Liver (tissue), 2 donors: ENCODE measurements around the gene SPTBN1.

Experiments
- YY1 ChIP-seq: IDR thresholded peaks from 2 replicates; pipeline ENCODE4 v1.6.1; 2016; ENCODE audit warnings: antibody characterized with exemption, mild to moderate bottlenecking
- TF ChIP-seq, protein P1 (sequence below): fragments of 150-350 bp; IDR thresholded peaks from 2 replicates; pipeline ENCODE4 v1.5.1; 2017; ENCODE audit warnings: improper control_type of control experiment, low read depth, low read length; ENCODE audit not compliant: missing input control
- TF ChIP-seq, protein P2 (sequence below): IDR thresholded peaks from 2 replicates; pipeline ENCODE4 v1.6.1; 2016; ENCODE audit warnings: antibody characterized with exemption, mild to moderate bottlenecking
- donor health status: healthy.

DNA sequence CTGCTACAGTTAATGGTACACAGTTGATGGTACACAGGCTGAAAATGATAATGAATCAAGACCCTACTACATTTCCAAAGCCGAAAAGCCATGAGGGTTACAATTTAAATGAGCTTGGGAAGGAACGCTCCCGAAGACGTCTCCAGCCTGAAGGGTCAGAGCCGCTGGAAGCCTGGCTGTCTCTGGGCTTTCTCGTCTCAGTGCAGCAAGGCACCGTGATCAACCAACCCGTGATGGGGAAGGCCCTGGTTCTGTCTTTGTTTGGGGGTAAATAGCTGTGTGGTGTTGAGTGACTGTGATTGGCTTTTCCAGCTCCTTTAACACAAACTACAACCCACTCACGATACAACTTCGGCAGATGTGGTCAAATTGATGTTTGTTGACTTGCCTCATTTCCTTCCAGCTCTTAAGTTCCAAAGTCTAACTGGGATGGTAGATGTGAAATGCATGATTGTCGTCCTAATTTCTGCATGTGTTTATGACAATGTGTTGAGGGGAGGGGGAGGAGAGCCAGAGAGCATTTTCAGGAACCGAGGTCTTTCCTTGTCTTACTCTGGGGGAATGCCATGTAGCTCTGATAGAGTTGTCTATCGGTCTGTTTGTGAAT, 207.4 kb downstream of the SPTBN1 start:
- TF ChIP-seq, protein P1, sequence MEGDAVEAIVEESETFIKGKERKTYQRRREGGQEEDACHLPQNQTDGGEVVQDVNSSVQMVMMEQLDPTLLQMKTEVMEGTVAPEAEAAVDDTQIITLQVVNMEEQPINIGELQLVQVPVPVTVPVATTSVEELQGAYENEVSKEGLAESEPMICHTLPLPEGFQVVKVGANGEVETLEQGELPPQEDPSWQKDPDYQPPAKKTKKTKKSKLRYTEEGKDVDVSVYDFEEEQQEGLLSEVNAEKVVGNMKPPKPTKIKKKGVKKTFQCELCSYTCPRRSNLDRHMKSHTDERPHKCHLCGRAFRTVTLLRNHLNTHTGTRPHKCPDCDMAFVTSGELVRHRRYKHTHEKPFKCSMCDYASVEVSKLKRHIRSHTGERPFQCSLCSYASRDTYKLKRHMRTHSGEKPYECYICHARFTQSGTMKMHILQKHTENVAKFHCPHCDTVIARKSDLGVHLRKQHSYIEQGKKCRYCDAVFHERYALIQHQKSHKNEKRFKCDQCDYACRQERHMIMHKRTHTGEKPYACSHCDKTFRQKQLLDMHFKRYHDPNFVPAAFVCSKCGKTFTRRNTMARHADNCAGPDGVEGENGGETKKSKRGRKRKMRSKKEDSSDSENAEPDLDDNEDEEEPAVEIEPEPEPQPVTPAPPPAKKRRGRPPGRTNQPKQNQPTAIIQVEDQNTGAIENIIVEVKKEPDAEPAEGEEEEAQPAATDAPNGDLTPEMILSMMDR = no peak
- TF ChIP-seq, protein P2, sequence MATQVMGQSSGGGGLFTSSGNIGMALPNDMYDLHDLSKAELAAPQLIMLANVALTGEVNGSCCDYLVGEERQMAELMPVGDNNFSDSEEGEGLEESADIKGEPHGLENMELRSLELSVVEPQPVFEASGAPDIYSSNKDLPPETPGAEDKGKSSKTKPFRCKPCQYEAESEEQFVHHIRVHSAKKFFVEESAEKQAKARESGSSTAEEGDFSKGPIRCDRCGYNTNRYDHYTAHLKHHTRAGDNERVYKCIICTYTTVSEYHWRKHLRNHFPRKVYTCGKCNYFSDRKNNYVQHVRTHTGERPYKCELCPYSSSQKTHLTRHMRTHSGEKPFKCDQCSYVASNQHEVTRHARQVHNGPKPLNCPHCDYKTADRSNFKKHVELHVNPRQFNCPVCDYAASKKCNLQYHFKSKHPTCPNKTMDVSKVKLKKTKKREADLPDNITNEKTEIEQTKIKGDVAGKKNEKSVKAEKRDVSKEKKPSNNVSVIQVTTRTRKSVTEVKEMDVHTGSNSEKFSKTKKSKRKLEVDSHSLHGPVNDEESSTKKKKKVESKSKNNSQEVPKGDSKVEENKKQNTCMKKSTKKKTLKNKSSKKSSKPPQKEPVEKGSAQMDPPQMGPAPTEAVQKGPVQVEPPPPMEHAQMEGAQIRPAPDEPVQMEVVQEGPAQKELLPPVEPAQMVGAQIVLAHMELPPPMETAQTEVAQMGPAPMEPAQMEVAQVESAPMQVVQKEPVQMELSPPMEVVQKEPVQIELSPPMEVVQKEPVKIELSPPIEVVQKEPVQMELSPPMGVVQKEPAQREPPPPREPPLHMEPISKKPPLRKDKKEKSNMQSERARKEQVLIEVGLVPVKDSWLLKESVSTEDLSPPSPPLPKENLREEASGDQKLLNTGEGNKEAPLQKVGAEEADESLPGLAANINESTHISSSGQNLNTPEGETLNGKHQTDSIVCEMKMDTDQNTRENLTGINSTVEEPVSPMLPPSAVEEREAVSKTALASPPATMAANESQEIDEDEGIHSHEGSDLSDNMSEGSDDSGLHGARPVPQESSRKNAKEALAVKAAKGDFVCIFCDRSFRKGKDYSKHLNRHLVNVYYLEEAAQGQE = no peak
- TF ChIP-seq YY1 = no peak
